ENCODE data around the gene COL15A1. TPM values are rescaled to one million over a fixed set of nuclear protein-coding genes. Genes with fewer than 3 reads are reported as not detected.

COL15A1 gene
- total RNA-seq, 2 donors from 2014 or later, result 6.0 to 16.0 TPM

DNA sequence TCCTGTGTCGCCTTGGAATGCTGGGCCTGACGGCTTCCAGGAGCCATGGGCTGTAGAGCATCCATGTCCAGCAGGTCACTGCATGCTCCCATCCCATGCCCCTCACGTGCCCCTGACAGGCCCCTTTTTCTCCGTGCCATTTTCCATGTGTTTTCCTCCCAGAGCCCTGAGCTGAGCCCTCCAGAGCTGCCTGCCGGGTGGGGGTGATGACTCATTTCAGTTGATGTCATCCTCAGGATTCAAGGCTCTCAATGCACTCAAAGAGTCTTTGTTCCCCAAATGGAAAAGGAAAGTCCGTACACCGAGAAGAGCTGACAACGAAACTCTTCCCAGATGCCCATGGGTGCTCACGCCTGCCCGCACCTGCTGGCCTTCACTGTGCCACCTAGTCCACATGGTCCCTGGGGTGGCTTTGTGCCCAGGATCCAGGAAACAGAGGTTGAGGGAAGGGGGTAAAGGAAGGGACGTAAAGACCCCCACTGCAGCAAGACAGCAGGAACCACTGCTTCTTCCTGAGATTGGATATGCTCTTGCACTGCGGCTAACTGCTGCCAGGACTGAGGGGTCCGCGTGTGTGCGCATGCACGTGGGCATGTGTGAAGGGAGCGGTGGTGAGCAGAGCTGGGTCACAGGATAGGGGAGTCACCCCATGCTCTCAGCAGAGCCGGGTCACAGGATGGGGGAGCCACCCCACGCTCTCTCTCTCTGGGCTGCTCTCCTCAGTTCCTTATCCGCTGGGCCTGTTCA, 27.6 kb downstream of the COL15A1 start:
- peaks cover 3% of the 10 kb centered on the region for H3K4me1 ChIP-seq
- H3K27me3 ChIP-seq, result no peaks in the 10 kb centered on the region
- H3K4me3 ChIP-seq, result no peak overlapping the region
- H3K36me3 ChIP-seq, result no peaks in the 10 kb centered on the region
- no peak for DNase-seq
- H3K9me3 ChIP-seq, result no peaks in the 10 kb centered on the region
- intact Hi-C loops (cut with DNase I), result no loop called here
- H3K9ac ChIP-seq (ENCODE audit: low read depth in 2 of 2, low read length in 2 of 2), result peak overlapping the region in 1 of 2 donors; percentile 13
- no peak overlapping the region for H3K27ac ChIP-seq
- TF ChIP-seq, protein P1, sequence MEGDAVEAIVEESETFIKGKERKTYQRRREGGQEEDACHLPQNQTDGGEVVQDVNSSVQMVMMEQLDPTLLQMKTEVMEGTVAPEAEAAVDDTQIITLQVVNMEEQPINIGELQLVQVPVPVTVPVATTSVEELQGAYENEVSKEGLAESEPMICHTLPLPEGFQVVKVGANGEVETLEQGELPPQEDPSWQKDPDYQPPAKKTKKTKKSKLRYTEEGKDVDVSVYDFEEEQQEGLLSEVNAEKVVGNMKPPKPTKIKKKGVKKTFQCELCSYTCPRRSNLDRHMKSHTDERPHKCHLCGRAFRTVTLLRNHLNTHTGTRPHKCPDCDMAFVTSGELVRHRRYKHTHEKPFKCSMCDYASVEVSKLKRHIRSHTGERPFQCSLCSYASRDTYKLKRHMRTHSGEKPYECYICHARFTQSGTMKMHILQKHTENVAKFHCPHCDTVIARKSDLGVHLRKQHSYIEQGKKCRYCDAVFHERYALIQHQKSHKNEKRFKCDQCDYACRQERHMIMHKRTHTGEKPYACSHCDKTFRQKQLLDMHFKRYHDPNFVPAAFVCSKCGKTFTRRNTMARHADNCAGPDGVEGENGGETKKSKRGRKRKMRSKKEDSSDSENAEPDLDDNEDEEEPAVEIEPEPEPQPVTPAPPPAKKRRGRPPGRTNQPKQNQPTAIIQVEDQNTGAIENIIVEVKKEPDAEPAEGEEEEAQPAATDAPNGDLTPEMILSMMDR (IDR thresholded peaks at IDR 0.05), result no peak

DNA sequence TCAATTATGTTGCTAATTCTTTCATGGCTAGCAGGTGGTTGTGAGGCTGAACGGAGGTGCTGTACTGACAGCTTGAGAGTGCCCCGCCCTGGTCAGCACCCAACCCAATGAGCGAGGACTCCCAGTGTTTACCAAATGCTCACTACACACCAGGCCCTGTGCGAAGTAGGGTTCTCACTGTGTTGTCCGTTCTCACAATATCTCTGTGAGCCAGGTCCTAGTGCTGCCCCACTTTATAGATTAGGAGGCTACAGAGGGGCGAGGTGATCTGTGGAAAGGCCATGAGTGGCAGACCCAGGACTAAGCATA, 28.2 kb downstream of the COL15A1 start:
- intact Hi-C loops (cut with DNase I), result no loop called here

DNA sequence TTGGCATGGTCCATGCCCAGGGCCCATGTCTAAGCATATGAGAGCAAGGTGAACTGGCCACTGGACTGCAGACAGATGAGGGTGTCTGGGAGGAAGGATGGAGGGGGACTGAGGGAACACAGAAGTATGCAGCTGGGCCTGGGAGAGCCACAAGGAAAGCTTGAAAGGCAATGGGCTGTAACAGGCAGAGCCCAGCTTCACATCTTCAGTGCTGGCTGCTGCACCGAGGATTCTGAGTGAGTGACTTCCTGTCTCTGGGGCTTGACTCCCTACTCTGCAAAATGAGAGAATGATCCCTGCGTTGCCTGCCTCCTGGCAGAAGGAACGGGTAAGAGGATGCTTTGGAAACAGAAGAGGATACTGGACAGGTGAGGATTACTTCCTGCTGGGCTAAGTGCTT, 29.0 kb downstream of the COL15A1 start:
- TF ChIP-seq, protein P1 (IDR thresholded peaks at IDR 0.05), result no peak
- Histone ChIP-seq H3K27me3 (no peaks in the 10 kb centered on the region), H3K4me1 (peaks cover 3% of the 10 kb centered on the region)

More for the DNA sequence above, 28.2 kb downstream of the COL15A1 start:
- H3K4me3 ChIP-seq, result no peak overlapping the region
- H3K9me3 ChIP-seq, result no peaks in the 10 kb centered on the region
- no peaks in the 10 kb centered on the region for H3K27me3 ChIP-seq
- peaks cover 3% of the 10 kb centered on the region for H3K4me1 ChIP-seq
- no peak for DNase-seq
- TF ChIP-seq, protein P1 (IDR thresholded peaks at IDR 0.05), result no peak
- H3K36me3 ChIP-seq, result no peaks in the 10 kb centered on the region
- H3K9ac ChIP-seq (ENCODE audit: low read depth in 2 of 2, low read length in 2 of 2), result peak overlapping the region in 1 of 2 donors; percentile 13
- no peak overlapping the region for H3K27ac ChIP-seq

DNA sequence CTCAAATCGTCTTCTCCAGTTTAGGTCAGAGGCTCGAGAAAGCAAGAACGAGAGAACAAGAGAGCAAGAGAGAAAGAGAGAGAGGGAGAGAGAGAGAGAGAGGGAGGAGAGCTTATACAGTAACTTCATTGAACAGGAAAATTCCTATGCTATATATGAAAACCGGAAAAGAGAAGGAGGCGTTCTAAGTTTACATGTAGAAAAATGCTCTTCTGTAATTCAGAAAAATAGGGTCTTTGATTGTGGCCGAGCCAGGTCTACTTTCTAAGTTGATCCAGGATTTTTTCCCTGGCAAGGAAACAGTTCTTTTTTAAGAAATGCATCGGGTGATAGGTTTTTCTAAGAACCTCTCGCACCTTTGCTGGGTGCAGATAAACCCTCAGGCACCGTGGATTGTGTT, 29.5 kb downstream of the COL15A1 start:
- intact Hi-C loops (cut with DNase I), result no loop called here

More for the DNA sequence above, 29.0 kb downstream of the COL15A1 start:
- intact Hi-C loops (cut with DNase I), result no loop called here
- H3K4me3 ChIP-seq, result no peak overlapping the region
- no peak overlapping the region for H3K9ac ChIP-seq (ENCODE audit: low read depth in 2 of 2, low read length in 2 of 2)
- H3K9me3 ChIP-seq, result no peaks in the 10 kb centered on the region
- DNase-seq, result no peak
- H3K36me3 ChIP-seq, result no peaks in the 10 kb centered on the region
- H3K27ac ChIP-seq, result no peak overlapping the region

DNA sequence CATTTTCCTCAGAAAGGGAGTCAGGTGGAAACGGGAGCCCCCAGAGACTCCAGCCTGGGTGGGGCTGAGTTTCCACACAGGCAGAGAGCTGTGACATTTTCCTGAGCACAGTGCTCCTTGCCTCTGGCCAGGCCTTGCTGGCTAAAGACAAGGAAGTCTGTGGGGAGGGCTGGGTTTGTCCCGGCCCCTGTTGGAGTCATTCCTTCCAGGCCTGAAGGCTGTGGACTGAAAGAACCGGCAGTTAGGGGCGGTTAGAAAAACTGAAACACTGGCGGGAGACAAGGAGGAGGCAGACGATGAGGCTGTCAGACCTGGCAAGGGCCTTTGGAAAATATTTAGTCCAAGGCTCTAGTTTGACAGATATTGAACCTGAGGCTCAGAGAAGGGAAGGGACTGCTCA, 29.9 kb downstream of the COL15A1 start:
- H3K27me3 ChIP-seq, result no peaks in the 10 kb centered on the region
- H3K36me3 ChIP-seq, result no peaks in the 10 kb centered on the region
- TF ChIP-seq, protein P1 (IDR thresholded peaks at IDR 0.05), result no peak
- no peaks in the 10 kb centered on the region for H3K9me3 ChIP-seq
- H3K4me1 ChIP-seq, result peaks cover 3% of the 10 kb centered on the region
- H3K4me3 ChIP-seq, result no peak overlapping the region
- intact Hi-C loops (cut with DNase I), result no loop called here
- H3K27ac ChIP-seq, result no peak overlapping the region
- no peak overlapping the region for H3K9ac ChIP-seq (ENCODE audit: low read depth in 2 of 2, low read length in 2 of 2)
- DNase-seq, result no peak

More for the DNA sequence above, 29.5 kb downstream of the COL15A1 start:
- DNase-seq, result no peak
- H3K27ac ChIP-seq, result no peak overlapping the region
- no peaks in the 10 kb centered on the region for H3K9me3 ChIP-seq
- no peaks in the 10 kb centered on the region for H3K36me3 ChIP-seq
- H3K4me3 ChIP-seq, result no peak overlapping the region
- TF ChIP-seq, protein P1 (IDR thresholded peaks at IDR 0.05), result no peak
- no peak overlapping the region for H3K9ac ChIP-seq (ENCODE audit: low read depth in 2 of 2, low read length in 2 of 2)
- no peaks in the 10 kb centered on the region for H3K27me3 ChIP-seq
- peaks cover 3% of the 10 kb centered on the region for H3K4me1 ChIP-seq

Data from colonic mucosa (tissue), 4 donors.